Smooth muscle cell of the brain vasculature (primary cell): Measurements from ENCODE around the gene TBX19.
"Not testable (repeated sequence)": the region's sequence is repeated elsewhere in the genome, so short reads cannot be mapped to it uniquely, and the experiment has no call there.

Experiments
- DNase-seq: peaks from one replicate; pipeline ENCODE4 v3.0.0-alpha.2; 2012; ENCODE audit warnings: low read depth, low spot score

Gene TBX19

DNA sequence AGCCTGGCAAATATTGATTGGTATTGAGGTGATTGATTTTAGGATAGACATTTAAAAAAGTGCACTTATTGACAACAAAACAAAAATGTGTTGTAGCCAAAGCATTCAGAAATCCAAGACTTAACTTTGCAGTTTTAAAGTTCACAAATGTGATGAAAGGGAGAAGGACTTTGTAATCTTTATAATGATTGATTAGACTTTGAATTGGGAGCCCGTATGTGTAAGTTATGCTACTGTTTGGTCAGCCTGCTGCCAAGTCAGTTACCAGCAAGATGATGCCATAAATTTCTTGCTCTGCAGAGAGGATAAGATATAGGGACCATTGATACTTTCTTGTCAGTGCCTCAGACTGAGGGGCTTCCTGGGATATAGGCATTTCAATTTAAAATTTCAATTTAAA is 39.5 kb downstream of the TBX19 start:
- DNase-seq = no peak

DNA sequence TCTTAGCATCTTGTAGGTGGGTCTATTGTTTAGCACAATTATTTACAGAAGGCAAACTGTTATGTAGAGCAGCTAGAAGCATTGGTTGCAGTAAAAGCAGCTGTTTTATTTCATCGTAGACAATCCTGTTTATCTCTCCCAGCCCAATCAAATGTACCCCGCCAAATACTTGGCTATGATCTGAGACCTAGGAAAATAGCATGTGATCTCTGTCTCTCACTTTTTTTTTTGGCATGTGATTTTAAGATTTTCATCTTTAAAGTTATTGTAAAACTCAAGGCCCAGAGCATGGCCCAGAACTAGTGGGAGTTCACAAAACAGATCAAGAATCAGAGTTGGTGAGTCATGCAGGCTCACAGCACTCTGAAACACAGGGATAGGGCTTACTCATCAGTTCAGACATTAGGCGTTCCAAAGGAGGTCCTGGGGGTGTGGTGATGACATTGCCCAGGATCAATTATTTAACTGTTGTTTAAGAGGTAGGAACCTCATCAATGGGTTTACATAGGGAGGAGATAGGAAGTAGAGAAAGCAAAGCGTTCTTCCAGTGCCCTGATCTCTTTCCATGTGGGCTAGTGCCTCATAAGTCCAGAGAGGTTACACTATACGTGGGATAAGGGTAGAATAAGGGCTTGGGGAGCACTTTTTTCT is 40.2 kb downstream of the TBX19 start:
- DNase-seq = peak; percentile 55

DNA sequence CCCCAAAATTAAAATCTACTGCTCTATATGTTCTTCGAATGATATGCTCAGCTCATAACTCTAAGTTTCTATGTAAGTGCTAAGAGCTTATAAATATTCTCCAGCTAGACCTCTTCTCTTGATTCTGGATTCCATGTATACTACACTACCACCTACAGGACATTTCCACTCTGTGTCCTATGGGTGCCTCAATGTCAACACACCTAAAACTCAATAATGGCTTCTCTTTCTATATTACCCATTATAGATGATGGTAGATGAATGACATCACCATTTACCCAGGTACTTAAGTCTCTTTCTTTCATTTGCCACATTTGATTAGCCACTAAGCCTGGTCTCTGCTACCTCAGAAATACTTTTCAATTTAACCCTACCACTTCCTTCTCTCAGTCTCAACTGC is 41.3 kb downstream of the TBX19 start:
- DNase-seq = no peak

DNA sequence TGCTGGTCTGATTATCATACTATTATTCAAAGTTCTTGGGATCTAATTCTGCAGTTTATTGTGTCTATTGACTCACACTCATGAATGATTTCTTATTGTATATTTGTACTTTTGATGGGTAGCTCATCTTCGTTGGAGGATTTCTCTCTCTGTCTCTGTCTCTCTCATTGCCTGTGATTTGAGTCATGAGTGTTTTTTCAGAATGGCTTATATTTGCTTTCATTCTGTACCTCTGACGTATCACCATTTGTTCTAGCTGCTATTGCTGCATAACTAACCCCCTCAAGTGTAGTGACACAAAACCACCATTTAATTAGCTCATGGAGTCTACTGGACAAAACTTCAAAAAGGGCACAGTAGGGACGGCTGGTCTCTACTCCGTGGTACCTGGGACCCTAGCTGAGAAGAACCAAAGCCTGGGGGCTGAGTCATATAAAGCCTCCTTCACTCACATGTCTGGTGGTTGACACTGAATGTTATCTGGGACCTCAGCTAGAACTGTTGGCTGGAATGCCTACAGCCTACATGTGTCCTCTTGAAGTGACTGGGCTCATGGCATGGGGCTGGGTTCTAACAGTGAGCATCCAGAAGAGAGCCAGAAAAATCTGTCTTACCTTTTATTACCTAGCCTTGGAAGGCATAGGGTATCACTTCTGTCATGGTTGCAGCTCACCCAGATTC is 44.2 kb downstream of the TBX19 start:
- no peak for DNase-seq

DNA sequence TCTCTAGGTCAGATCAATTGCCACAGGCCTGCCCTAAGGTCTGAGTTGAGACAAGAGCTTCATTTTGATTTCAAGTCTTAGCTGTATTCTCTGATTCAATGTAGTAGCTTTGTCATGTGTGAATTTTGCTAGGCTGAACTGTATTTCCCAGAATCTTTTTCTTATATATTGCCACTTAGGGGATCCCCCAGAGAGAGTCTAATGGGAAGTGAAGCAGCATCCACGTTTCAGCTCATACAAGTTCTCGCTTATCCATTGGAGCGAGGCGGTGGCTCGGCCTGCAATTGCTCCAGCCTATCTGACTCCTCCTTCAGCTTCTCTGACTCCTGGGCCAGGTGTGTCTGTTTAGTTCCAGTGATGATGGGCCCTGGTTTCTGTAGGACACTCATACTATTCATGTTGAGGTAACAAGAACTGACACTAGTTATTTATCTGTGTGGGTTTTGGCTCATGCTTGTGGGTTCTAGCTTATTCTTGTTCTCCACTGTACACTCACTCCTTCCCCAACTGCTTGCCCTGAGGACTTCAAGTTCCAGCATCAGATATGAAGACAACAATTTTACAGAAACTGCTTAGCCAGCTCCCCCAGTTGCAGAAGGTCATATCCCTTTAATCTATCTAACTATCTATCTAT is 48.2 kb downstream of the TBX19 start:
- DNase-seq = no peak

DNA sequence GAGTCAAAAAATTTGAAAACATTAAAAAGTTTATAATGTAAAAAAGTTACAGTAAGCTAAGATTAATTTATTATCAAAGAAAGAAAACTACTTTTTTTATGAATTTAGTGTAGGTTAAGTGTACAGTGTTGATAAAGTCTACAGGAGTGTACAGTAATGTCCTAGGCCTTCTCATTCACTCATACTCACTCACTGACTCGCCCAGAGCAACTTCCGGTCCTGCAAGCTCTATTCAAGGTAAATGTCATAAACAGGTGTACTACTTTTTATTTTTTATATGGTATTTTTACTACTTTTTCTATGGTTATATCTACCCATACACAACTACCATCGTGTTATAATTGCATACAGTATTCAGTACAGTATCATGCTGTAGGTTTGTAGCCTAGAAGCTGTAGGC is 49.6 kb downstream of the TBX19 start:
- DNase-seq = no peak

DNA sequence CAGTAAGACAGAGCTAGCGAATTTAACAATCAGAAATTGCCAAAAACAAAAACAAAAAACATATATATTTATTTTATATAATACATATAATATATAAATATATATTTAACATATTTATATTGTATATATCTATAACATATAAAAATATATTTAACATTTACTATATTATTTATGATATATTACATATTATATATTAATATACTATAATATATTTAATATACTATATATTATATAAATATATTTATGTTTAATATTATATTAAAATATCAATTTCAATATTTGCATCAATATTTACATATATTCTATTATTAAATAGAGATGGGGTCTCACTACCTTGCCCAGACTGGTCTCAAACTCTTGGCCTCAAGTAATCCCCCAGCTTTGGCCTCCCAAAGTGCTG is 50.9 kb downstream of the TBX19 start:
- DNase-seq = no peak

DNA sequence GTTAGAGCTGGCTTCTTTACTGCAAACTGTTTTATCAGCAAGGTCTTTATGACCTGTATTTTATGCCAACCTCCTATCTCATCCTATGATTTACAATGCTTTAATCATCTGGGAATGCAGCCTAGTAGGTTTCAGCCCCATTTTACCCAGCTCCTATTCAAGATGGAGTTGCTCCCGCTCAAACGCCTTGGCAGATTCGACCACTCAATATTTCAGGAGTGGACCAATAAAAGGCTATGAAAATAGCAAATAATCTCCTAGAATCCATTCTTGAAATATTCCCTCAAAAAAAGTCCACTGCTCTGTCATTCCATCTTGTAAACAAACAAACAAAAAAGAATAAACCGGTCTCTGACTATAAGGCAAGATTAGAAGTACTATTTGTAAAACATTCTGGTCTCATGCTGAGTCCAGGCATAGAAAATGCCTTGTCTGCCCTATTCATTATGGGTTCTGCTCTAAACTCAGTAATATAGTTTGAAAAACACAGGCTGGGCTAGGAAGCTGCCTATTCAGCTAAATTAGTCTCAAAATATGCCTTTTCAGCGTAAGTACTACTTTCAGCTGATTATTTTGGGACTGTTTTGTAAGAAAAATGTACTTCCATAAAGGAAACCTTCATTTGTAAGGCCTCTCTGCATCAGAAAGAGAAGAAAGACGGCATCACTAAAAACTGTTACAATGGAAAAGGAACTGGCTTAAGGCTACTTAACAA is 53.0 kb downstream of the TBX19 start:
- no peak for DNase-seq

DNA sequence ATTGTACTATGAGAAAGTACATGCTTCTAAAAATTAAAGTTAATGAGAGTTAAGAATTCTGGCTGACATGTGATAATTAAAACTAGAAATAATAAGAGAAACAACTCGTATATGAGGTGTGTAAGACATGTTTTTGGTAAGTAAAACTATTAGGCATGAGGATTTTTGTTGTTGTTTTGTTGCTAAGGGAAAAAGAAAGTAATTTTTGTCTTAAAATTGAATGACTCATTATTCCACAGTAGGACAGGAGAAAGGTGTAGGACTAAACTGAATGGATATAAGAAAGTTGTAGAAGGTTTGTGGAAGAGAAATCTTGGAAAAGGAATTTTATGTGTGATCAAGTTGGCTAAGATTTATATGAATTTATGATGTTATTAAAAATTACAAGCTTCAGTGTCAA is 54.8 kb downstream of the TBX19 start:
- DNase-seq = no peak

DNA sequence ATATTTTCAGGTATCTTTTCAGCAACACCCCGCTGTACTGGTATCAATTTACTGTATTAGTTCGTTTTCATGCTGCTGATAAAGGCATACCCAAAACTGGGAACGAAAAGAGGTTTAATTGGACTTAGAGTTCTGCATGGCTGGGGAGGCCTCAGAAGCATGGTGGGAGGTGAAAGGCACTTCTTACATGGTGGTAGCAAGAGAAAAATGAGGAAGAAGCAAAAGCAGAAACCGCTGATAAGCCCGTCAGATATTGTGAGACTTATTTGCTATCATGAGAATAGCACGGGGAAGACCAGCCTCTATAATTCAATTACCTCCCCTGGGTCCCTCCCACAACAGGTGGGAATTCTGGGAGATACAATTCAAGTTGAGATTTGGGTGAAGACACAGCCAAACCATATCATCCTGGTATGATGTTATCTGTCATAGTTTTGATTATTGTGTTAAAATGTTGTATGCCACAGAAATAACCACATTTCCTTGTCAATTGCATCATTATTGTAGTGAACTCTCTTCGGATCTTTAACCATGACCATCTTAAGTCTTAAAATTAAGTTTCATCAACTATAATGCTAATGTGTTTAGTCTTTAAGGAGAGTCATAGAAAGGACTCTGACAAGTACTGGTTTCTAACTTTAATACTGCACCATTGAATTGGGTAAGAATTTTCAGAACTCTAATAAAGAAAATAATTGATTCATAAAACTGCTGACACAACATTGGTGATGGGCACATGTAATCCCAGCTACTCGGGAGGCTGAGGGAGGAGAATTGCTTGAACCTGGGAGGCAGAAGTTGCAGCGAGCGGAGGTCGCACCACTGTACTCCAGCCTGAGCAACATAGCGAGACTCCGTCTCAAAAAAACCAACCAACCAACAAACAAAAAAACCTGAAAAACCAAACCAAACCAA is 58.2 kb downstream of the TBX19 start:
- no peak for DNase-seq

DNA sequence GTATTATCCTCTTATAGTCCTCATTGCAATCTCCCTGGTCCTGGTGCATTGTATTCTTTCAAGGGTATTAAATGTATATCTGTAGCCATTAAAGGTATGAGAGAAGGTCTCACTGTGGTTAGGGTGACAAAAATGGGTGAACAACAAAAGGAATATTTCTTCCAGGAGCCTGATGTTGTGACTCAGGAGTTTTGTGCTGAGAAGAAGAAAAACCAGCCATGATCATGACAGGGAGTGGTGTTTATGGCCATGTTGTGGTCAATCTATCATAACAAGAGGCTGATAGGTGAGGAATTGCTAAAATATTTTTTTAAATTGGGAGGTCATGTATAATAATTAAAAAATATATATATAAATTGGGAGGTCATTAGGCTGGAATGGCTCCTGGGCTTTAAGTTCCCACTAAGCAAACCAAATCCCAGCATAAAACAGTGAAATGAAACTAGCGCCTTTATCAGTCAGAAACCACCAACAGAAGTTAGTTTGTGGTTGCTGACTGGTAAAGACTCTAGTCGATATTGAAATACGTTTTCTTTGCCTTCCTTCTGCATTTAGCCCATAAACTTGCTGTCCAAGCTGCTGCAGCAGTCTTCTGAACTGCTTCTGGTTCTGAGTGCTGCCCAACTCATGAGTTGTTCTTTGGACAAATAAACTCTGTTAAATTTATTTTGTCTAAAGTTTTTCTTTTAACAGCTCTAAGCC is 60.3 kb downstream of the TBX19 start:
- no peak for DNase-seq

DNA sequence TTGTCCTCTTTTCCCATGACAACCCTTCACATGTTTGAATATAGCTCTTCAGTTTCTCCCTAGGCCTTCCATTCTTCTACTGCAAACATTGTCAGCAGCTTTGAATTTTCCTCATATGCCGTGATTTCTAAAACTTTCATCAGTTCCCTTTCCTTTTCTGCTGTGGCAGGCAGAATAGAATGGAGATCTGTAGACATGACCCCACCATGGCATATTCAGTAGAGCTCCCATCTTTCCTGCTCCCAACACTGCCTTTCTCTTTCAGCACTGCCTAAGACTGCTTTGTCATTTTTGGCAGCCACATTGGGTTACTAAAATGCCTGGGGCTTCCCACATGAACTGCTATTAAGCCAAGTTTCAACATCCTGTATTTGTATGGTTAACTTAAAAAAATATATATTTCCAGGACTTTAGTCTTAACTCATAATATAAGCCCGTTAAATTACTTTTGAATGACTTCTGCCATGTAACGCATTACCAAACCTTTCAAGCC is 60.9 kb downstream of the TBX19 start:
- no peak for DNase-seq

DNA sequence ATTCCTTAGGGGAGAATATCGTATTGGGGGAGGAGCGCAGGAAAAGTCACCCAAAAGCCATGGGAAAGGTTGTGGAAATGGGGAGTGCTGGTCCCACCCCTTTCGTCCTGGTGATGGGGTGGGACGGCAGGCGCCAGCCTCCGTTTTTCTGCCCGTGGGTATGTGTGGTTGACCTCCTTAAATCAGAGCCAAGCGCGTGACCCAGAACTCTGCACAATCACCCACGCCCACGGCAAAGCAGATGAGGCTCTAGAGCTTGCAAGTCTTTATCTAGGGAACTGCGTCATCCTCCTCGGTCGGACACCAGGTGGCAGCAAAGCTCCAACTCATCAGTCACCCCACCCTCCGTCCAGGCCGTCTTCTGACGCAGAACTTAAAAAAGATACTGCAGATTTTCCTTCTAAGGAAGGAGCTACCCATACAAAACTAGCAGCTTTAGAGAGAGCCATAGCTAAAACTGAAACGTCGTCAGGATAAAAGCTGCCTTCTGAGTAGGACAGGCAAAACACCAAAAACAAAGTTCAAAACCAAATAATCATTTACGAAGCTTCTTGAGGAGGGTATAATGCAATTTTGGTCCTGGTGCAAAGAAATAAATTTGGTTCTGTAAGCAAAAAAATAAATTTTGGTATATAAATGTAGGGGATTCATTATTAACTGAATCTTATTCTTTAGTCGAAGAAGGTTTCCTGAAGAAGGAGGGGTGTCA is 62.0 kb downstream of the TBX19 start:
- peak; percentile 72 for DNase-seq

DNA sequence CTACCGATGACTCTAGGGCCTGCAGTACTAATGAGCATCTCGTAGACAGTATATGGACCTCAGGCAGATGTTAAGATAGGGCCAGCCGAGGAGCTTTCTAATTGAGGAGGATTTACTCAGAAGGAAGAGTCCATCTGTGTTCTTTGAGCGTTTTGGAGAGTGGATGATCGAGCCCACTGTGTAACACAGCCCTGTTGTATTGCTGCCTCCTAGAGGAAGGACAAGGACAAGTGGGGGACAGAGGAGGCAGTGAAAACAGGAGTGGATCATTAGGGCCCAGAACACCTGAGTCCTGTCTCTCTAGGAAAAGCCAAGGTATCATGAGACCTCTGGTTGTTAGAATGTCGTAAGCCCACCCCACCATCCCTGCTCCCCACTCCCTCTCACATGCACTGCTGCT is 62.9 kb downstream of the TBX19 start:
- no peak for DNase-seq

DNA sequence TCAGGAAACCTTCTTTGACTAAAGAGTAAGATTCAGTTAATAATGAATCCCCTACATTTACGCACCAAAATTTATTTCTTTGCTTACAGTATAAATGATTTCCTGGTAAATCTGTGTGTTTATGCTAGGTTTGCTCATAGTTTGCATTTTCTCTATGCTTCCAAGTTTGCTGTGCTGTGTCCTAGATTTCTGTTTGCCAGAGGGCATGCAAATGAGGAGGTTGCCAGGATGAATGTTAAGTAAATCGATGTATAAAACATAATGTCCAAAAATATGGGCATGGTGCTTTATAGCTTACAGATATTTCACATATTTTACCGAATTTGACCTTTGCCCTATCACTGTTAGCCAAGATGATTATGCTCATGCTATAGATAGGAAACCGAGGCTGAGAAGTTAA is 63.8 kb downstream of the TBX19 start:
- no peak for DNase-seq

DNA sequence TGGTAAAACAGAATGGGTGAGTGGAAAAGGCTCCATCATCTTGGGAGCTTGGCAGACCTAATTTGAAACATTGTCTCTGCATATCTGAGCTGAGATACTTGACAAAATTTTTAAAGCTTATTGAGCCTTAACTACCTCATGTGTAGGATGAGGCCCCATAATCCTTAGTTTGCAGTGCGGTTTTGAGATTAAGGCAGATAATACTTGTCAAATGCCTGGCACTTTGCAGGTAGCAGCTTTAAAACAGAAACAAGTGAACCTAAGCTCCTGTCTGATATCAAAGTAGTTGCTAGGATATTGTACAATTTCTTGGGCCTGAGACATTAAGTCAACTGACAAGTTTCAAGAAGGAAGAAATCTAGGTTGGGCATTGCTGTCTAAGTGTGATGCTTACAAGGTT is 65.3 kb downstream of the TBX19 start:
- no peak for DNase-seq

DNA sequence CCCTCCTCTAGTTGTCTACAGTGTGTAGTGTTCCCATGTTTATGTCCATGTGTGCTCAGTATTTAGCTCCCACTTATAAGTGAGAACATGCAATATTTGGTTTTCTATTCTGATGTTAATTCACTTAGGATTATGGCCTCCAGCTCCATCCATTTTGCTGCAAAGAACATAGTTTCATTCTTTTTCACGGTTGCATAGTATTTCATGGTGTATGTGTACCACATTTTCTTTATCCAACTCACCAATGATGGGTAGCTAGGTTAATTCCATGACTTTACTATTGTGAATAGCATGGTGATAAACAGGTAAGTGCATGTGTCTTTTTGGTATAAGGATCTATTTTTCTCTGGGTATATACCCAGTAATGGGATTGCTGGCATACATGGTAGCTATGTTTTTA is 67.0 kb downstream of the TBX19 start:
- DNase-seq = no peak

DNA sequence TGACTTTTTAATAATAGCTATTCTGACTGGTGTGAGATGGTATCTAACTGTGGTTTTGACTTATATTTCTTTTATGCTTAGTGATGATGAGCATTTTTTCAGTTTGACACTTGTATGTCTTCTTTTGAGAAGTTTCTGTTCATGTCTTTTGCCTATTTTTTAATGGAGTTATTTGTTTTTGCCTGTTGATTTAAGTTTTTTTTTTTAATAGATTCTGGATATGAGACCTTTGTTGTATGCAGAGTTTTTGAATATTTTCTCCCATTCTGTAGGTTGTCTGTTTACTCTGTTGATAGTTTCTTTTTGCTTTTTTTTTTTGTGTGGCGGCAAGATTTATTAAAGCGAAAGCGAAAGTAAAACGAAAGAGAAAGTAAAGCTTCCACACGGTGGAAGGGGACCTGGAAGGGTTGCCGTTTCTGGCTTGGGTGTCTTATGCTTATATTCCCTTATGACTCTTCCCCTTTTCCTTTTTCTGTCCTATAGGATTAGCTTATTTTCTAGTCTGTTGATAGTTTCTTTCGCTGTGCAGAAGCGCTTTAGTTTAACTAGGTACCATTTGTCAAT is 67.6 kb downstream of the TBX19 start:
- DNase-seq = no peak

DNA sequence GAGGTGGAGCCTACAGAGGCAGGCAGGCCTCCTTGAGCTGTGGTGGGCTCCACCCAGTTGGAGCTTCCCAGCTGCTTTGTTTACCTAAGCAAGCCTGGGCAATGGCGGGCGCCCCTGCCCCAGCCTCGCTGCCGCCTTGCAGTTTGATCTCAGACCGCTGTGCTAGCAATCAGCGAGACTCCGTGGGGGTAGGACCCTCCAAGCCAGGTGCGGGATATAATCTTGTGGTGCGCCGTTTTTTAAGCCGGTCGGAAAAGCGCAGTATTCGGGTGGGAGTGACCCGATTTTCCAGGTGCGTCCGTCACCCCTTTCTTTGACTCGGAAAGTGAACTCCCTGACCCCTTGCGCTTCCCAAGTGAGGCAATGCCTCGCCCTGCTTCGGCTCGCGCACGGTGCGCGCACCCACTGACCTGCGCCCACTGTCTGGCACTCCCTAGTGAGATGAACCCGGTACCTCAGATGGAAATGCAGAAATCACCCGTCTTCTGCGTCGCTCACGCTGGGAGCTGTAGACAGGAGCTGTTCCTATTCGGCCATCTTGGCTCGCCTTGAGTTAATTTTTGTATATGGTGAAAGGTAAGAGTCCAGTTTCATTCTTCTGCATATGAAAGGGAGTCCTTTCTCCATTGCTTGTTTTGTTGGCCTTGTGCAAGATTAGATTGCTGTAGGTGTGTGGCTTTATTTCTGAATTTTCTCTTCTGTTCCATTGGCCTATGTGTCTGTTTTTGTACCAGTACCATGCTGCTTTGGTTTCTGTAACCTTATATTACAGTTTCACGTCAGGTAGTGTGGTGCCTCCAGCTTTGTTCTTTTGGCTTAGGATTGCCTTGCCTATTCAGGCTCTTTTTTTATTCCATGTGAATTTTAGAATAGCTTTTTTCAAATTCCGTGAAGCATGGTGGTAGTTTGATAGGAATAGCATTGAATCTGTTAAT is 73.9 kb downstream of the TBX19 start:
- DNase-seq = not testable (repeated sequence)
